ENCODE data around the gene MRPL42. TPM values are rescaled to one million over a fixed set of nuclear protein-coding genes. Genes with fewer than 3 reads are reported as not detected.
A peak's percentile ranks its signal among the peaks of the same experiment; 100 is the strongest.

Gene MRPL42
- total RNA-seq, 2 experiments from 2014 or later, result 57.2 to 58.0 TPM

DNA sequence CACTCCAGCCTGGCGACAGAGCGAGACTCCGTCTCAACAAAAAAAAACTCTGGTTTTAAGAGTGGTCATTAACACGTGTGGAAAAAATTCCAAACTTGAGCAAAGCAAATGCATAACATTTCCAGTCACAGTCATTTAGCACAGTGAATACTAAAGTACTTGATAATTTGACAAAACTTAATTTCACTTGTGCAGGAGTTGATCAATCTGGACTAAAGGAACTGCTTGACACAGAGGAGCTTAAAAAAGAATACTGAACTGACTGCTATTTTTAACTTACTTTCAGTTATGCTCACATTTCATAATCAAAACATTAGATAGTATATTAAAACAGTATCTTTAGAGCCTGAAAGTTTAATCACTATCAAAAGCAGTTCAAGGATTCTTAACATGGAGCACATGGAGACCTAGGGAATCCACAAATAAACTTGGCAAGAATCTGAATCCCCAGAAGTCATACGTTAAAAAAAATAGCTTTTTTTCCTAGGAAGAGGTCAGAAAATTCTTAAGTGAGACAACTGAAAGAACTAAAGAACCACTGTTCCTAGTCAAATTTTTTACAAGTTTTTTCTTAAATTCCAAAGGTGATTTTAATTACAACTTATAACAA lies 33.0 kb upstream of the MRPL42 start:
- DNase-seq, result no peak
- Mint-ChIP-seq H3K27me3 (no peaks in the 10 kb centered on the region), H3K4me1 (peaks cover 71% of the 10 kb centered on the region), H3K36me3 (ENCODE audit: low read depth) (peaks cover 24% of the 10 kb centered on the region), H3K9me3 (no peaks in the 10 kb centered on the region), H3K27ac (no peak overlapping the region), H3K4me3 (no peak overlapping the region)
- ChIA-PET CTCF (interaction anchor here (0.7 to 1.2 kb wide), 5 partner anchors 15 to 668 kb away, joined by 3 to 5 read pairs (median 3); no protein-coding TSS in a partner anchor), POLR2A (interaction anchor here (0.5 to 1.2 kb wide), 5 partner anchors 9 to 808 kb away, joined by 3 to 5 read pairs (median 3); no protein-coding TSS in a partner anchor)

DNA sequence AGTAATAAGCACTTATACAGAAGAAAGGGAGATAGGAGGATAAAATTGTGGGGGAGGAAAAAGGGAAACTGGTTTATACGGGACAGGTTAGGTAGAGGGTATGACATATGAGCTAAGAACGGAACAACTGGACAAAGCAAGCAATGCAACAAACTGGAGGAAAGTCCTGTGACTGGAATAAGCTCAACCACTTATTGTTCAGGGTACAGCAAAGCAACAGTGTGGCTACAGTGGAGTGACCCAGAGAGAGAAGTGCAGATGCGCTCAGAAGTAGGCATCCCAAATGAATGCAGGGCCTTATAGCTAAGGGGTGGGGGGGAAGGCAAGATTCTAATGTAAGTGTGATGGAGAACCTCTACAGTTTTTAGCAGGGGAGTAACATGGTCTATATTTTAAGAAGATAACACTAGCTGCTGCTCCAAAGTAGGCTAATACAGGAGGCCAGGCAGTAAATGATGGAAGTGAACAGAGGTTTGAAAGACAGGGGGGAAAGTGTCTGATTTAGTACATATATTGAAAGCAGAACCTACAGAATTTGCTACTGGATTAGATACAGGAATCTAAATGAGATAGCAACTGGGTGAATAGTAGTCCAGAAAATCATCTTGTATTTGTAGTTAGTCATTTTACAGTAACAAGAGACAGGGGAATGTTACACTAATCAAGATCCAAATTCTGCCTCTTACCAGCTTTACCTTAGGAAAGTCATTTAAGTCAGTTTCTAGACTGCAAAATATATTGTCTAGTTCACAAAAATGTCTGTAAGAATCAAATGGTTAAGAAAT lies 28.9 kb upstream of the MRPL42 start:
- Mint-ChIP-seq H3K27me3 (no peaks in the 10 kb centered on the region), H3K4me1 (peaks cover 72% of the 10 kb centered on the region), H3K27ac (peak overlapping the region; percentile 81), H3K9me3 (no peaks in the 10 kb centered on the region), H3K4me3 (peak overlapping the region; percentile 57), H3K36me3 (ENCODE audit: low read depth) (peaks cover 16% of the 10 kb centered on the region)
- no peak for DNase-seq
- CTCF ChIA-PET, result interaction anchor here (1.0 to 3.7 kb wide), 4 partner anchors 9 to 664 kb away, joined by 3 to 39 read pairs (median 4); no protein-coding TSS in a partner anchor
- POLR2A ChIA-PET, result interaction anchor here (1.0 to 1.7 kb wide), 5 partner anchors 13 to 303 kb away, joined by 3 to 6 read pairs (median 5); partner anchors contain the start of gene MRPL42

DNA sequence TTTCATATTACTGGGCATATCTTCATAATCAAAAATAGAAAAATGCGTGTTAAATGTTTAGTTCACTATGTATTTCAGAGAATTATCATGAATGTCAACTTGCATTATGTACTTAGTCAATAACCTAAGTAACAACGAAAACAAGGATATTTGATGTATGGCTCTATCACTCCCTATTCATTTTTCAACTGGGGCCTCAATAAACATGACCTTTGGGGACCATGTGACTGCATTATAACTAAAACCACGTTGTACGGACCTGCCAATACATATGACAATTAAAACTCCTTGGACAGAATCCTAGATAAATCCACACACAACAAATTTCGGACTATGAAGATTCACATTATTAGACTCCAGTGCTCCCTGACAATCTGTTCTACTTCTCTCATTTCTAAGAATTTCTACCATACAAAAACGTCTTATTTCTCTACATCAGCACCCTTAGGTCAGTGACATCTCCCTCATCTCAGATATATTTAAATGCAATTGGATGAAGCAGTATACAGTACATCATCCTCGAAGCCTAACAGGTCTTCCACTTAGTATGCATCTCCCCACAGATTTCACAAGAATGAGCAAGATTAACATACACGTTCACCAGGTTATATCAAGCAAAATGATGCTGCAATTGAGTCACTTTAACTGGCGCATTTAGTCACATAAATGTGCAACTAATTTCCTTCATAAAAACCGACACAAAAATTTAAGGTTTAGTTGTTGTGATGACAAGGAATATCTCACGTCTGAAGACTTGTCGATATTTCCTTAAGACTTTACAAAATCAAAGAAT lies 27.1 kb upstream of the MRPL42 start:
- no peaks in the 10 kb centered on the region for H3K9me3 Mint-ChIP-seq
- no peak for DNase-seq
- POLR2A ChIA-PET, result interaction anchor here (1.2 to 2.4 kb wide), 7 partner anchors 17 to 513 kb away, joined by 4 to 17 read pairs (median 10); partner anchors contain the start of gene MRPL42
- H3K36me3 Mint-ChIP-seq (ENCODE audit: low read depth), result peaks cover 15% of the 10 kb centered on the region
- no peaks in the 10 kb centered on the region for H3K27me3 Mint-ChIP-seq
- peaks cover 60% of the 10 kb centered on the region for H3K4me1 Mint-ChIP-seq
- CTCF ChIA-PET, result interaction anchor here (2.8 kb wide), 1 partner anchor 27 kb away, joined by 11 read pairs; the partner anchor contains the start of gene MRPL42
- peak overlapping the region; percentile 89 for H3K27ac Mint-ChIP-seq
- peak overlapping the region; percentile 93 for H3K4me3 Mint-ChIP-seq

DNA sequence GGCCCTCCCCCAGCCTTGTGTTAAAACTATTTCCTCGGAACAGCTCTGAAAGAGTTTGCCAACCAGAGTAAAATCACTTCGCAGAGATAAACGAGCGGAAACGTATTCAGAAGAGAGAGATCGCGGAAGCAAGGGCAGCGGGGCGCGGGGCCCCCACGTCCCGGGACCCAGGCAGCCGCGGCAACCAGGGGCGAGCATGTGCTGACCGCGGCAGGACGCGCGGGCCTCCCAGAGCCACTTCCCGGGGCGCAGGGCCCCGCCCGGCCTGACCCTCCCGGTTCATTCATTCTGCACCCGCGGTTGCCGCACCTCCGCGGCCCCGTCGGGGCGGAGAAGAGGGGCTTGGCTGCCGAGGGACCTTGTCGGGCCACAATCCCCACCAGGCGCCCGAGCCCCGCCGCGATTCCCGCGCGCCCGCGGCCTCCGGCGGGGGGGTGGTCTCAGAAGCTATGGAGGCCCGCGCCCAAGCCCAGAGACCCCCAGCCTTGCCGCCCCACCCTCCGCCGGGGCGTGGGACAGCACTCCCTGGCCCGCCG lies 26.2 kb upstream of the MRPL42 start:
- Mint-ChIP-seq H3K27me3 (no peaks in the 10 kb centered on the region), H3K36me3 (ENCODE audit: low read depth) (peaks cover 14% of the 10 kb centered on the region), H3K9me3 (no peaks in the 10 kb centered on the region), H3K27ac (peak overlapping the region; percentile 89), H3K4me3 (peak overlapping the region; percentile 93), H3K4me1 (peaks cover 53% of the 10 kb centered on the region)
- ChIA-PET CTCF (interaction anchor here (2.0 to 2.8 kb wide), 2 partner anchors 19 to 26 kb away, joined by 4 to 11 read pairs; partner anchors contain the start of gene MRPL42), POLR2A (interaction anchor here (0.6 to 2.4 kb wide), 14 partner anchors 9 to 1018 kb away, joined by 3 to 17 read pairs (median 6); partner anchors contain the start of genes CRADD and MRPL42)
- DNase-seq, result peak; percentile 58

DNA sequence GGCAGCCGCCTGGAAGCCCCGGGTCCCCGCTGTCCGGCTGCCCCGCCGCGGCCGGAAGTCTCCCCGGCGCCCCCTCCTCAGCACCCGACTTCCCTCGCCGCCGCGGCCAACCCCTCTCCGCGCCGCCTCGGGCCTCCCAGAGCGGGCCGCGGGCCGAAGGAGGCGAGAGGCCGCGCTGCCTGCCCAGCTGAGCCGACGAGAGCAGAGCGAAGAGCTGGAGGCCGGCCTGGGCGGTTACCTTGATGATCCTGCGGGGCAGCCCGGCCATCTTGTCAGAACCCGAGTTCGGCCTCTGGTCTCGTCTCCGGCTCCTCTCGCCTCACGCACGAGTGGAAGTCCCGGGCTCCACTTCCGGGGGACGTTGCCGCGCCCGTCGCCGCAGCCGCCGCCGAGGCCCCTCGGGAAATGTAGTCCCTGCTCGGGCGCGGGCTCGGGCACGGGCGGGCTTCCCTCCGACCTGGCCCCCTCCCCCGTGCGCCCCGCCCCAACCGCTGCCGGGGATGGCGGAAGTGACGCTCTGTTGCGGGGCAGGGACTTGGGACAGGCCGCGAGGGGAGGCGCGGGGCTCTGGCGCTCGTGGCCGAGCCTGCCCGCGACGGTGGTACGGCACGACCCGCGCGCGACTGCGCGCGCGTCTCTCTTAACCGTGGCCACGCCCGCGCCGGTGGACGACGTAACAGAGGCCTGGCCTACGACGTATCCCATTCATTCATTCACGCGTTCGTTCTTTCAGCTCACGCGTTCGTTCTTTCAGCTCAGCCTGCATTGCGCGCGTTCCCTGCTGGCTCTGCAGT lies 25.5 kb upstream of the MRPL42 start, which contains the start of gene UBE2N:
Gene UBE2N, minus strand, starts transcription at position 331 of the 794 bp plus-strand sequence. Its CDS starts 63 bp downstream, at position 268.
- CTCF ChIA-PET, result interaction anchor here (1.1 to 2.8 kb wide), 6 partner anchors 19 to 659 kb away, joined by 3 to 11 read pairs (median 4); partner anchors contain the start of gene MRPL42
- Mint-ChIP-seq H3K27ac (peak within 1 kb of the TSS; percentile 95), H3K27me3 (no peaks in the 10 kb centered on the region), H3K4me1 (peaks cover 46% of the 10 kb centered on the region), H3K4me3 (peak within 1 kb of the TSS; percentile 97), H3K9me3 (no peaks in the 10 kb centered on the region), H3K36me3 (ENCODE audit: low read depth) (peaks cover 12% of the 10 kb centered on the region)
- peak; percentile 96 for DNase-seq
- POLR2A ChIA-PET, result interaction anchor here (0.6 to 2.4 kb wide), 25 partner anchors 8 to 1296 kb away, joined by 3 to 17 read pairs (median 4); partner anchors contain the start of genes BTG1, CRADD, MRPL42 and SOCS2

DNA sequence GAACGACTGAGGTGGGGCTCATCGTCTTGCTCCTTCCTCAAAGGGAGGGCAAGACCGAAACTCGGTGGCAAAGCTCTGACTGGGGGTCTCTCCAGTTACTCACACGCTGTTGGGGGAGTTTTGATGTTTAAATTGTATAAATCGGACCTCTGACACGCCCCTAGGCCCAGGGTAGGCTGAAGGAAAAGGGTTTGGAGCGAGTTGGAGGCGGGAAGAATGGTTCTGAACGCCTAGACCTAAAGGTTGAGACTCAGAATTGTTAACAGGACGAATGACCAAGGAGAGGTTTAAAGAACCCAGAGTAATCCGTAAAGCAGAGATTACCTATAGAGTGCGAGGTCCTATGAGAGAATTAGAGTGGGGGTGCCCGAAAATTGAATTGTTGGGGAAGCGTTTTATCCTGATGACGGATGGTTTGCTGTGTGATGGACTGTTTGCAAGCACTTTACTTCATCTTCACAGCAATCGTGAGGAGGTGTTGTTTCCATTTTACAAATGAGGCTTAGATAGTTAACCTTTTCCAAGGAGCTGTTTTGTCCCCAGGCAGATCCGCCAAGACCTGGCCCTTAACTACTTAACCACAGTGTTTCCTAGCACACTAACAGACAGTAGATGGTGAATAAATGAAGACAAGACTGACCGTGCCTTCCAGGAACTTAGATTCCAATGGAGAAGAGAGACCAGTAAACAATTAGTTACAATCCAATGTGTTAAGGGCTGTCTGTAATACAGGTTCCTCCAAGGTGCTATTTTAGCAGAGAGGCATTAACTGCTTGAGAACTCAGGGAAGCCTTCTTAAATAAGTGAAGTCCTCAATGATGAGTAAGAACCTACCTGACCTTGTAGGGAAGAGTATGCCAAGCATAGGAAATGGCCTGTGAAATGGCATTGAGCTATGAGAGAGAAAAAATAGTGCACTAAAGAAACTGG lies 24.6 kb upstream of the MRPL42 start:
- Mint-ChIP-seq H3K4me1 (peaks cover 44% of the 10 kb centered on the region), H3K27me3 (no peaks in the 10 kb centered on the region), H3K27ac (peak overlapping the region; percentile 95), H3K36me3 (ENCODE audit: low read depth) (peaks cover 10% of the 10 kb centered on the region), H3K4me3 (peak overlapping the region; percentile 97), H3K9me3 (no peaks in the 10 kb centered on the region)
- POLR2A ChIA-PET, result interaction anchor here (0.6 to 2.4 kb wide), 20 partner anchors 9 to 1297 kb away, joined by 3 to 17 read pairs (median 4); partner anchors contain the start of genes BTG1, CRADD, MRPL42 and SOCS2
- CTCF ChIA-PET, result interaction anchor here (1.1 to 2.8 kb wide), 6 partner anchors 20 to 658 kb away, joined by 3 to 11 read pairs (median 4); partner anchors contain the start of gene MRPL42
- DNase-seq, result no peak

DNA sequence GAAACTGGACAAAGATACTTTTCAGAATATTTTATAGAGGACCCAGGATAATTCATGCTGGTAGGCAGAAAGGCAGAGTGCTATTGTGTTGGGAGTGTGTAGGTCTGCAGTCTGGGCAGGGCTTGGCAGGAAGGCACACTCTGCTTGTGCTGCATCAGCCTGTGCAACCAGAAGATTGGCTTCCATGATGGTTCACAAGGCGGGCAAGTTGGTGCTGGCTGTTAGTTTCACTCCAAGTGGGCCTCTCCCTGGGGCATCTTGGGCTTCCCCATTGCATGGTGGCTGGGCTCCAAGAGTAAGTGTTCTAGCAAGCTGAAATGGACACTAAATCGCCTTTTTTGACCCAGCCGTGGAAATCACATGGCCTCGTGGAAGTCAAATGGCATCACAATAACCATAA lies 23.7 kb upstream of the MRPL42 start:
- no peaks in the 10 kb centered on the region for H3K9me3 Mint-ChIP-seq
- no peak for DNase-seq
- H3K27ac Mint-ChIP-seq, result no peak overlapping the region
- H3K4me1 Mint-ChIP-seq, result peaks cover 42% of the 10 kb centered on the region
- peaks cover 10% of the 10 kb centered on the region for H3K36me3 Mint-ChIP-seq (ENCODE audit: low read depth)
- H3K4me3 Mint-ChIP-seq, result no peak overlapping the region
- CTCF ChIA-PET, result interaction anchor here (1.5 to 2.0 kb wide), 2 partner anchors 59 to 658 kb away, joined by 5 to 8 read pairs; no protein-coding TSS in a partner anchor
- H3K27me3 Mint-ChIP-seq, result no peaks in the 10 kb centered on the region
- POLR2A ChIA-PET, result interaction anchor here (2.3 kb wide), 1 partner anchor 28 kb away, joined by 7 read pairs; no protein-coding TSS in a partner anchor

DNA sequence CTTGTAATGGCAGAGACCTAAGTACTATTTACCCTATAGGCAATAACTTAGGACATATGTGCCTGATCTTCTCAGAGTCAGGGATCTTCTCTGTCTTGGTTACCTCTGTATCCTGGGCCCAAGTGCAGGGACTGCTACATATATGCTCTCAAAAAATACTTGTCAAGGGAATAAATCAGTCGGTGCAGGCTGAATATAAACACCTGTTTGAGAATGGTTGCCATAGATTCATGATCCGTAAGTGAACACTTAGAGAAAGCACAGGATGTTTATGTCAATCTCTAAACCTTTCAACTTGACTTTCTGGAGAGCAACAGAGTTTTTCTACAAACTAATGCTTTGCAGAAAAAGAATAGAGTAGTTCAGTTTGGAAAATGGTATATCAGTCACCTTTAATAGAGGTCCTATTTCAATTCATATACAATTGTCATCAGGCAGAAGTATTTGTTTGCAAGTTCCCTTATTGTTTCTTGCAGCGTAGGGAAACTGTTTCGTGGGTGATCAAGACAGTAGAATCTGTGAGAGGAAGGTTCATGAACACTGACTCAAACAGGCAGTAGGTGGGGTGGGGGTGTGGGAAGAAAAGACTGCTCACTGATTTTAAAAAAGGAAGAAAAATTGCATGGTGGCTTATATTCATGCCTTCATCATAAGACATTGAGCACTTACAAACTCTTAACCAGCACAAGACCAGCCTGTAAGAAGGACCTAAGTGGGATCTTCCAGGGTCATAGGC lies 19.6 kb upstream of the MRPL42 start:
- POLR2A ChIA-PET, result no interaction called here
- Mint-ChIP-seq H3K4me1 (peaks cover 25% of the 10 kb centered on the region), H3K4me3 (no peak overlapping the region), H3K27ac (peak overlapping the region; percentile 7), H3K9me3 (no peaks in the 10 kb centered on the region), H3K36me3 (ENCODE audit: low read depth) (no peaks in the 10 kb centered on the region), H3K27me3 (no peaks in the 10 kb centered on the region)
- CTCF ChIA-PET, result no interaction called here
- DNase-seq, result no peak

DNA sequence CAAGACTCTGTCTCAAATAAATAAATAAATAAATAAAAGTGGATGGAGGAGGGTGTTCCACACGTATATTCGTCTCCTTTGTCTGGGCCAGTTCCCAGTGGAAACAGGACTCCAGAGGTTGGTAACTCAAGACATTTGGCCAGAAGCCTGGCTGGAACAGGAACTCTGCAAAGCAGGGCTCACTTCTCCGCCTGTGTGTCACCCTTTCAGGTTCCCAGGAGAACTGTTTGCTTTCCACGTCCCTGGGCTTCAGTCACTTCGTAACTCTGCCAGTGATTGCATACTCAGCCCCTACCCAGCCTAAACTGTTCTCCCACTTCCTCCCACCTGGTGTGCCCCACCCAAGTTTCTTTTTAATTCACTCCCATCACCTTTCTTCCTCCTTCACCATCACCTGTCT lies 18.5 kb upstream of the MRPL42 start:
- DNase-seq, result no peak
- Mint-ChIP-seq H3K27ac (no peak overlapping the region), H3K36me3 (ENCODE audit: low read depth) (no peaks in the 10 kb centered on the region), H3K4me3 (no peak overlapping the region), H3K9me3 (no peaks in the 10 kb centered on the region), H3K4me1 (peaks cover 20% of the 10 kb centered on the region), H3K27me3 (no peaks in the 10 kb centered on the region)
- ChIA-PET POLR2A (no interaction called here), CTCF (no interaction called here)

DNA sequence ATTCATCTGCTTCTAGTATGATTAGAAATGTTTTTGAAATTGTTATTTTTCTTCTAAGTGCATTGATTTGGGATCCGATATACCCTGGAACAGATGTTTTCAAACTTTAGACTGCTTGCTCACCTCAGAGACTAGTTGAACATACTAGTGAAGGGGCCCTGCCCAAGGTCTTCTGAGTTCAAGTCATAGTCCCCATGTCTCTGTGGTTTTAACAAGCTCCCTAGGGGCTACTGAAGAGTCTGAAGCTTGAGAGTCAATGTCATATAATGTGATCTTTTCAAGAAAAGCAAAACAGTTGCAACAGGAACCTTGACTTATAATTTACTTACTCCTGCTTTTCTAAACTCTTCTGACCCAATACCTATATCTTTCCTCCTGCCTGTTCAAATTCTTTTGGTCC lies 18.0 kb upstream of the MRPL42 start:
- Mint-ChIP-seq H3K4me3 (no peak overlapping the region), H3K4me1 (peaks cover 20% of the 10 kb centered on the region), H3K27ac (no peak overlapping the region), H3K9me3 (no peaks in the 10 kb centered on the region), H3K27me3 (no peaks in the 10 kb centered on the region), H3K36me3 (ENCODE audit: low read depth) (no peaks in the 10 kb centered on the region)
- POLR2A ChIA-PET, result no interaction called here
- no peak for DNase-seq
- CTCF ChIA-PET, result interaction anchor here (0.6 kb wide), 1 partner anchor 520 kb away, joined by 3 read pairs; no protein-coding TSS in a partner anchor
